GM23338 (cell line): Measurements from ENCODE around the gene C17orf100.

ENCODE experiments used
- CREB1 ChIP-seq: fragments of 250-450 bp; sonication (Bioruptor Pico); IDR thresholded peaks from 2 replicates; pipeline ENCODE4 v1.5.0; 2020; ENCODE audit warnings: low read depth, mild to moderate bottlenecking, moderate library complexity
- EZH2 ChIP-seq: fragments of 200-600 bp; sonication (generic); IDR thresholded peaks from one replicate; pipeline ENCODE4 v1.8.0; 2017; ENCODE audit warnings: antibody characterized with exemption, mild to moderate bottlenecking, low read depth; ENCODE audit not compliant: unreplicated experiment
- EZH2phosphoT487 ChIP-seq: fragments of 200-600 bp; sonication (generic); IDR thresholded peaks from one replicate; pipeline ENCODE4 v1.8.1; 2018; ENCODE audit warnings: antibody characterized with exemption; ENCODE audit not compliant: unreplicated experiment
- JUNB ChIP-seq: IDR thresholded peaks from one replicate; pipeline ENCODE4 v1.6.1; 2016; ENCODE audit warnings: antibody characterized with exemption; ENCODE audit not compliant: unreplicated experiment
- POLR2AphosphoS5 ChIP-seq: IDR thresholded peaks from 2 replicates; pipeline ENCODE4 v1.6.1; 2016; ENCODE audit warnings: antibody characterized with exemption, low read depth
- STAT1 ChIP-seq: IDR thresholded peaks from one replicate; pipeline ENCODE4 v1.6.1; 2016; ENCODE audit warnings: antibody characterized with exemption; ENCODE audit not compliant: unreplicated experiment
- ZNF331 ChIP-seq: fragments of 250-450 bp; sonication (Bioruptor Pico); IDR thresholded peaks from 2 replicates; pipeline ENCODE4 v1.5.0; 2020; ENCODE audit warnings: low read depth, mild to moderate bottlenecking, moderate library complexity
- TF ChIP-seq, protein P1 (sequence below), 2 experiments: fragments of 200-600 bp in 1 of 2; sonication (generic) in 1 of 2; conservative IDR thresholded peaks; 2 replicates each; pipeline versions ENCODE4 v1.5.1 to v1.6.1; 2016 to 2017; ENCODE audit warnings: antibody characterized with exemption in 2 of 2, low read depth in 2 of 2, mild to moderate bottlenecking in 2 of 2, moderate library complexity in 1 of 2
- TF ChIP-seq, protein P2 (sequence below): fragments of 250-450 bp; sonication (Bioruptor Pico); IDR thresholded peaks from 2 replicates; pipeline ENCODE4 v1.5.0; 2020; ENCODE audit warnings: mild to moderate bottlenecking, moderate library complexity
- TF ChIP-seq, protein P3 (sequence below): IDR thresholded peaks from 2 replicates; pipeline ENCODE4 v1.6.1; 2016; ENCODE audit warnings: antibody characterized with exemption
- TF ChIP-seq, protein P4 (sequence below): IDR thresholded peaks from one replicate; pipeline ENCODE4 v1.6.1; 2018; ENCODE audit warnings: antibody characterized with exemption; ENCODE audit not compliant: unreplicated experiment

DNA sequence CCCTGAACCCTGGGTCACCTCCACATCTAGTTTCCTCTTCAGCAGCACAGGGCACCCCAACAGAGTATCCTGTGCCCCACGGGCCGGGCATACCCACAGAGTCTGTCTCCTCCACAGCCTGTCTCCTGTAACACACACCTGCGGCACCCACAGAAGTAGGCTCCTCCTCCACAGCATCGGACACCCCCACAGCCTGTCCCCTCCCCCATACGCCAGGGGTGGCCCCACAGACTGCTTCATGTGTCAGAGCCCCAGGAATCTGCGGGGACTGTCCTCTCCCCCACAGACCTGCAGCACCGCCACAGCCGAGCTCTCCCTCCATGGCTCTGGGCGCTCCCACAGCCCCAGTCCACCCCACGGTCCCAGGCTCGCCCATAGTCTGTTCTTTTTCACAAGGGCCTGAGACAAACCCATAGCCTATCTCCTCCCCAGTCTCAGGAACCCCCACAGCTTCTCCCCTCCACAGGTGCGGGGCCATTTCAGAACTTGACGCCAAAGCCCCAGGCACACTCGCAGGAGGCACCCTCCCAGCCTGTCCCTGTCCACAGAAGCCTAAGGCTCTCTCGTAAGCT is 12.5 kb upstream of the C17orf100 start:
- TF ChIP-seq, protein P1, sequence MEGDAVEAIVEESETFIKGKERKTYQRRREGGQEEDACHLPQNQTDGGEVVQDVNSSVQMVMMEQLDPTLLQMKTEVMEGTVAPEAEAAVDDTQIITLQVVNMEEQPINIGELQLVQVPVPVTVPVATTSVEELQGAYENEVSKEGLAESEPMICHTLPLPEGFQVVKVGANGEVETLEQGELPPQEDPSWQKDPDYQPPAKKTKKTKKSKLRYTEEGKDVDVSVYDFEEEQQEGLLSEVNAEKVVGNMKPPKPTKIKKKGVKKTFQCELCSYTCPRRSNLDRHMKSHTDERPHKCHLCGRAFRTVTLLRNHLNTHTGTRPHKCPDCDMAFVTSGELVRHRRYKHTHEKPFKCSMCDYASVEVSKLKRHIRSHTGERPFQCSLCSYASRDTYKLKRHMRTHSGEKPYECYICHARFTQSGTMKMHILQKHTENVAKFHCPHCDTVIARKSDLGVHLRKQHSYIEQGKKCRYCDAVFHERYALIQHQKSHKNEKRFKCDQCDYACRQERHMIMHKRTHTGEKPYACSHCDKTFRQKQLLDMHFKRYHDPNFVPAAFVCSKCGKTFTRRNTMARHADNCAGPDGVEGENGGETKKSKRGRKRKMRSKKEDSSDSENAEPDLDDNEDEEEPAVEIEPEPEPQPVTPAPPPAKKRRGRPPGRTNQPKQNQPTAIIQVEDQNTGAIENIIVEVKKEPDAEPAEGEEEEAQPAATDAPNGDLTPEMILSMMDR (conservative IDR thresholded peaks at IDR 0.05; ENCODE audit: low read depth in 2 of 2) = no peak
- TF ChIP-seq, protein P2, sequence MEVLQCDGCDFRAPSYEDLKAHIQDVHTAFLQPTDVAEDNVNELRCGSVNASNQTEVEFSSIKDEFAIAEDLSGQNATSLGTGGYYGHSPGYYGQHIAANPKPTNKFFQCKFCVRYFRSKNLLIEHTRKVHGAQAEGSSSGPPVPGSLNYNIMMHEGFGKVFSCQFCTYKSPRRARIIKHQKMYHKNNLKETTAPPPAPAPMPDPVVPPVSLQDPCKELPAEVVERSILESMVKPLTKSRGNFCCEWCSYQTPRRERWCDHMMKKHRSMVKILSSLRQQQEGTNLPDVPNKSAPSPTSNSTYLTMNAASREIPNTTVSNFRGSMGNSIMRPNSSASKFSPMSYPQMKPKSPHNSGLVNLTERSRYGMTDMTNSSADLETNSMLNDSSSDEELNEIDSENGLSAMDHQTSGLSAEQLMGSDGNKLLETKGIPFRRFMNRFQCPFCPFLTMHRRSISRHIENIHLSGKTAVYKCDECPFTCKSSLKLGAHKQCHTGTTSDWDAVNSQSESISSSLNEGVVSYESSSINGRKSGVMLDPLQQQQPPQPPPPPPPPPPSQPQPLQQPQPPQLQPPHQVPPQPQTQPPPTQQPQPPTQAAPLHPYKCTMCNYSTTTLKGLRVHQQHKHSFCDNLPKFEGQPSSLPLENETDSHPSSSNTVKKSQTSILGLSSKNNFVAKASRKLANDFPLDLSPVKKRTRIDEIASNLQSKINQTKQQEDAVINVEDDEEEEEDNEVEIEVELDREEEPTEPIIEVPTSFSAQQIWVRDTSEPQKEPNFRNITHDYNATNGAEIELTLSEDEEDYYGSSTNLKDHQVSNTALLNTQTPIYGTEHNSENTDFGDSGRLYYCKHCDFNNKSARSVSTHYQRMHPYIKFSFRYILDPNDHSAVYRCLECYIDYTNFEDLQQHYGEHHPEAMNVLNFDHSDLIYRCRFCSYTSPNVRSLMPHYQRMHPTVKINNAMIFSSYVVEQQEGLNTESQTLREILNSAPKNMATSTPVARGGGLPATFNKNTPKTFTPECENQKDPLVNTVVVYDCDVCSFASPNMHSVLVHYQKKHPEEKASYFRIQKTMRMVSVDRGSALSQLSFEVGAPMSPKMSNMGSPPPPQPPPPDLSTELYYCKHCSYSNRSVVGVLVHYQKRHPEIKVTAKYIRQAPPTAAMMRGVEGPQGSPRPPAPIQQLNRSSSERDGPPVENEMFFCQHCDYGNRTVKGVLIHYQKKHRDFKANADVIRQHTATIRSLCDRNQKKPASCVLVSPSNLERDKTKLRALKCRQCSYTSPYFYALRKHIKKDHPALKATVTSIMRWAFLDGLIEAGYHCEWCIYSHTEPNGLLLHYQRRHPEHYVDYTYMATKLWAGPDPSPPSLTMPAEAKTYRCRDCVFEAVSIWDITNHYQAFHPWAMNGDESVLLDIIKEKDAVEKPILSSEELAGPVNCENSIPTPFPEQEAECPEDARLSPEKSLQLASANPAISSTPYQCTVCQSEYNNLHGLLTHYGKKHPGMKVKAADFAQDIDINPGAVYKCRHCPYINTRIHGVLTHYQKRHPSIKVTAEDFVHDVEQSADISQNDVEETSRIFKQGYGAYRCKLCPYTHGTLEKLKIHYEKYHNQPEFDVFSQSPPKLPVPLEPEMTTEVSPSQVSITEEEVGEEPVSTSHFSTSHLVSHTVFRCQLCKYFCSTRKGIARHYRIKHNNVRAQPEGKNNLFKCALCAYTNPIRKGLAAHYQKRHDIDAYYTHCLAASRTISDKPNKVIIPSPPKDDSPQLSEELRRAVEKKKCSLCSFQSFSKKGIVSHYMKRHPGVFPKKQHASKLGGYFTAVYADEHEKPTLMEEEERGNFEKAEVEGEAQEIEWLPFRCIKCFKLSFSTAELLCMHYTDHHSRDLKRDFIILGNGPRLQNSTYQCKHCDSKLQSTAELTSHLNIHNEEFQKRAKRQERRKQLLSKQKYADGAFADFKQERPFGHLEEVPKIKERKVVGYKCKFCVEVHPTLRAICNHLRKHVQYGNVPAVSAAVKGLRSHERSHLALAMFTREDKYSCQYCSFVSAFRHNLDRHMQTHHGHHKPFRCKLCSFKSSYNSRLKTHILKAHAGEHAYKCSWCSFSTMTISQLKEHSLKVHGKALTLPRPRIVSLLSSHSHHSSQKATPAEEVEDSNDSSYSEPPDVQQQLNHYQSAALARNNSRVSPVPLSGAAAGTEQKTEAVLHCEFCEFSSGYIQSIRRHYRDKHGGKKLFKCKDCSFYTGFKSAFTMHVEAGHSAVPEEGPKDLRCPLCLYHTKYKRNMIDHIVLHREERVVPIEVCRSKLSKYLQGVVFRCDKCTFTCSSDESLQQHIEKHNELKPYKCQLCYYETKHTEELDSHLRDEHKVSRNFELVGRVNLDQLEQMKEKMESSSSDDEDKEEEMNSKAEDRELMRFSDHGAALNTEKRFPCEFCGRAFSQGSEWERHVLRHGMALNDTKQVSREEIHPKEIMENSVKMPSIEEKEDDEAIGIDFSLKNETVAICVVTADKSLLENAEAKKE (CRISPR knock-in tag) = no peak
- TF ChIP-seq POLR2AphosphoS5 (no peak), EZH2 (no peak), STAT1 (no peak), JUNB (no peak), EZH2phosphoT487 (no peak), CREB1 (CRISPR knock-in tag) (no peak), ZNF331 (CRISPR knock-in tag) (no peak)
- TF ChIP-seq, protein P3, sequence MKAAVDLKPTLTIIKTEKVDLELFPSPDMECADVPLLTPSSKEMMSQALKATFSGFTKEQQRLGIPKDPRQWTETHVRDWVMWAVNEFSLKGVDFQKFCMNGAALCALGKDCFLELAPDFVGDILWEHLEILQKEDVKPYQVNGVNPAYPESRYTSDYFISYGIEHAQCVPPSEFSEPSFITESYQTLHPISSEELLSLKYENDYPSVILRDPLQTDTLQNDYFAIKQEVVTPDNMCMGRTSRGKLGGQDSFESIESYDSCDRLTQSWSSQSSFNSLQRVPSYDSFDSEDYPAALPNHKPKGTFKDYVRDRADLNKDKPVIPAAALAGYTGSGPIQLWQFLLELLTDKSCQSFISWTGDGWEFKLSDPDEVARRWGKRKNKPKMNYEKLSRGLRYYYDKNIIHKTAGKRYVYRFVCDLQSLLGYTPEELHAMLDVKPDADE = no peak
- TF ChIP-seq, protein P4, sequence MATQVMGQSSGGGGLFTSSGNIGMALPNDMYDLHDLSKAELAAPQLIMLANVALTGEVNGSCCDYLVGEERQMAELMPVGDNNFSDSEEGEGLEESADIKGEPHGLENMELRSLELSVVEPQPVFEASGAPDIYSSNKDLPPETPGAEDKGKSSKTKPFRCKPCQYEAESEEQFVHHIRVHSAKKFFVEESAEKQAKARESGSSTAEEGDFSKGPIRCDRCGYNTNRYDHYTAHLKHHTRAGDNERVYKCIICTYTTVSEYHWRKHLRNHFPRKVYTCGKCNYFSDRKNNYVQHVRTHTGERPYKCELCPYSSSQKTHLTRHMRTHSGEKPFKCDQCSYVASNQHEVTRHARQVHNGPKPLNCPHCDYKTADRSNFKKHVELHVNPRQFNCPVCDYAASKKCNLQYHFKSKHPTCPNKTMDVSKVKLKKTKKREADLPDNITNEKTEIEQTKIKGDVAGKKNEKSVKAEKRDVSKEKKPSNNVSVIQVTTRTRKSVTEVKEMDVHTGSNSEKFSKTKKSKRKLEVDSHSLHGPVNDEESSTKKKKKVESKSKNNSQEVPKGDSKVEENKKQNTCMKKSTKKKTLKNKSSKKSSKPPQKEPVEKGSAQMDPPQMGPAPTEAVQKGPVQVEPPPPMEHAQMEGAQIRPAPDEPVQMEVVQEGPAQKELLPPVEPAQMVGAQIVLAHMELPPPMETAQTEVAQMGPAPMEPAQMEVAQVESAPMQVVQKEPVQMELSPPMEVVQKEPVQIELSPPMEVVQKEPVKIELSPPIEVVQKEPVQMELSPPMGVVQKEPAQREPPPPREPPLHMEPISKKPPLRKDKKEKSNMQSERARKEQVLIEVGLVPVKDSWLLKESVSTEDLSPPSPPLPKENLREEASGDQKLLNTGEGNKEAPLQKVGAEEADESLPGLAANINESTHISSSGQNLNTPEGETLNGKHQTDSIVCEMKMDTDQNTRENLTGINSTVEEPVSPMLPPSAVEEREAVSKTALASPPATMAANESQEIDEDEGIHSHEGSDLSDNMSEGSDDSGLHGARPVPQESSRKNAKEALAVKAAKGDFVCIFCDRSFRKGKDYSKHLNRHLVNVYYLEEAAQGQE = no peak
